HepG2 (cell line): ENCODE measurements around the gene ITPR1. TPM values are rescaled to one million over a fixed set of nuclear protein-coding genes. Genes with fewer than 3 reads are reported as not detected.

Experiments used
- ATAC-seq: fragments of 200-7000 bp; cut with Tn5 transposase; 3 replicates; pipeline ENCODE4 v1.9.1; 2020; ENCODE audit warnings: mild to moderate bottlenecking, moderate library complexity
- BruUV-seq: library from RNA; stranded (reverse); fragments of 400-500 nt; replicated peaks from 2 replicates; lab custom pipeline; 2021; lab: Mats Ljungman, UMichigan
- CTCF ChIA-PET: fragments of 300-600 bp; formaldehyde crosslinking; extraction: SDS; loops from one replicate; lab custom pipeline; 2021; ENCODE audit warnings: low total read pairs, inconsistent platforms, low intra/inter-chr PET ratio; lab: Yijun Ruan, JAX
- POLR2A ChIA-PET: fragments of 350-600 bp; sonication (Branson Sonifier 250); formaldehyde crosslinking; loops from one replicate; lab custom pipeline; 2020; ENCODE audit warnings: antibody characterized with exemption, inconsistent platforms; lab: Yijun Ruan, JAX
- DNase-seq: peaks from one replicate; pipeline ENCODE4 v3.0.0-alpha.2; 2015; ENCODE audit warnings: low spot score
- FAIRE-seq: peaks from 3 replicates; lab custom pipeline; 2011; peaks lifted over from hg19 to GRCh38; lab: Jason Lieb, UNC
- H2AFZ ChIP-seq: one replicate; pipeline ENCODE4 v1.6.1; 2011; ENCODE audit warnings: low read length, inconsistent platforms
- H3K27ac ChIP-seq: fragments of 300-600 bp; 3 replicates; pipeline ENCODE4 v1.8.0; 2011; ENCODE audit warnings: mixed run types, mild to moderate bottlenecking, mixed read lengths, low read length, inconsistent platforms; ENCODE audit not compliant: insufficient read depth; ENCODE audit errors: extremely low read length
- H3K27me3 ChIP-seq, 2 experiments: fragments of 200-600 bp in 1 of 2; 2 replicates in 1 of 2; 3 replicates in 1 of 2; pipeline versions ENCODE4 v1.6.0 to v1.8.0; 2011; ENCODE audit warnings: low read length in 2 of 2, mild to moderate bottlenecking in 2 of 2, moderate library complexity in 2 of 2, inconsistent platforms in 1 of 2; ENCODE audit not compliant: insufficient read depth in 2 of 2, control insufficient read depth in 1 of 2
- H3K36me3 ChIP-seq, 2 experiments: fragments of 200-600 bp in 1 of 2; replicated peaks in 1 of 2; 2 replicates in 1 of 2; 3 replicates in 1 of 2; pipeline versions ENCODE4 v1.5.1 to v1.8.0; 2011; ENCODE audit warnings: low read length in 2 of 2, inconsistent platforms in 1 of 2; ENCODE audit not compliant: insufficient read depth in 2 of 2, control insufficient read depth in 1 of 2
- H3K4me1 ChIP-seq: 2 replicates; pipeline ENCODE4 v1.5.1; 2012; ENCODE audit warnings: low read length, inconsistent platforms; ENCODE audit not compliant: insufficient read depth
- H3K4me2 ChIP-seq: 2 replicates; pipeline ENCODE4 v1.6.0; 2011; ENCODE audit warnings: low read depth, low read length, inconsistent platforms
- H3K4me3 ChIP-seq, 3 experiments: fragments of 200-600 bp in 1 of 3; sonication (generic), shearing (Covaris generic) in 1 of 3; replicated peaks in 1 of 3; 2 replicates each; pipeline ENCODE4 v1.5.1; 2011 to 2016; ENCODE audit warnings: low read length in 3 of 3, inconsistent platforms in 2 of 3, low read depth in 2 of 3, mild to moderate bottlenecking in 2 of 3, control low read depth in 1 of 3, mixed read lengths in 1 of 3; ENCODE audit not compliant: insufficient read depth in 1 of 3
- H3K79me2 ChIP-seq: one replicate; pipeline ENCODE4 v1.6.1; 2011; ENCODE audit warnings: low read length, inconsistent platforms; ENCODE audit not compliant: insufficient read depth
- H3K9ac ChIP-seq: 2 replicates; pipeline ENCODE4 v1.6.0; 2011; ENCODE audit warnings: mild to moderate bottlenecking, low read depth, low read length, inconsistent platforms; ENCODE audit not compliant: insufficient read depth
- H3K9me3 ChIP-seq: 2 replicates; pipeline ENCODE4 v1.5.1; 2012; ENCODE audit warnings: mild to moderate bottlenecking, low read length
- H4K20me1 ChIP-seq: 2 replicates; pipeline ENCODE4 v1.6.0; 2011; ENCODE audit warnings: inconsistent platforms, mild to moderate bottlenecking, low read length, moderate library complexity; ENCODE audit not compliant: insufficient read depth
- EP300 ChIP-seq, 3 experiments: sonication (generic) in 1 of 3; formaldehyde crosslinking in 1 of 3; IDR thresholded peaks; 2 replicates each; pipeline versions ENCODE4 v1.5.1 to v1.6.1; 2011 to 2020; ENCODE audit warnings: low read depth in 2 of 3, low read length in 2 of 3, borderline replicate concordance in 1 of 3, improper control_type of control experiment in 1 of 3, mild to moderate bottlenecking in 1 of 3, missing genetic modification reagents in 1 of 3, moderate library complexity in 1 of 3
- GZF1 ChIP-seq: sonication (generic); formaldehyde crosslinking; IDR thresholded peaks from 2 replicates; pipeline ENCODE4 v1.5.1; 2020; ENCODE audit warnings: mild to moderate bottlenecking, missing genetic modification reagents
- HNF4A ChIP-seq: sonication (generic); formaldehyde crosslinking; IDR thresholded peaks from 2 replicates; pipeline ENCODE4 v1.4.0; 2020; ENCODE audit warnings: missing genetic modification reagents
- HOXA3 ChIP-seq: sonication (generic); formaldehyde crosslinking; IDR thresholded peaks from 2 replicates; pipeline ENCODE4 v1.5.0; 2020; ENCODE audit warnings: missing genetic modification reagents
- KAT8 ChIP-seq: IDR thresholded peaks from 2 replicates; pipeline ENCODE4 v1.6.1; 2016; ENCODE audit warnings: missing genetic modification reagents, missing compliant biosample characterization
- MAFF ChIP-seq: IDR thresholded peaks from 2 replicates; pipeline ENCODE4 v1.6.1; 2011; ENCODE audit warnings: low read depth, low read length, improper control_type of control experiment
- POLR2A ChIP-seq, 2 experiments: IDR thresholded peaks; 2 replicates each; pipeline ENCODE4 v1.6.1; 2011; ENCODE audit warnings: low read depth in 2 of 2, low read length in 2 of 2, mild to moderate bottlenecking in 1 of 2, moderate library complexity in 1 of 2; ENCODE audit not compliant: insufficient read depth in 1 of 2
- RARA ChIP-seq: IDR thresholded peaks from 2 replicates; pipeline ENCODE4 v1.6.1; 2016; ENCODE audit warnings: missing genetic modification reagents, missing compliant biosample characterization
- RCOR2 ChIP-seq: IDR thresholded peaks from 2 replicates; pipeline ENCODE4 v1.6.1; 2016; ENCODE audit warnings: missing biosample characterization, missing genetic modification reagents
- SALL1 ChIP-seq: sonication (generic); formaldehyde crosslinking; IDR thresholded peaks from 2 replicates; pipeline ENCODE4 v1.8.0; 2022; ENCODE audit warnings: mild to moderate bottlenecking, missing genetic modification reagents
- SAP130 ChIP-seq: IDR thresholded peaks from 2 replicates; pipeline ENCODE4 v1.6.1; 2016; ENCODE audit warnings: low read depth
- SIN3B ChIP-seq: fragments of 150-350 bp; IDR thresholded peaks from 2 replicates; pipeline ENCODE4 v1.6.1; 2014; ENCODE audit warnings: low read length
- SOX13 ChIP-seq, 3 experiments: fragments of 450-650 bp in 1 of 3; sonication (generic) in 1 of 3; formaldehyde crosslinking in 1 of 3; IDR thresholded peaks in 2 of 3; conservative IDR thresholded peaks in 1 of 3; 2 replicates each; pipeline versions ENCODE4 v1.5.0 to v1.6.1; 2016 to 2020; ENCODE audit warnings: antibody characterized with exemption in 1 of 3, mild to moderate bottlenecking in 1 of 3, missing compliant biosample characterization in 1 of 3, missing genetic modification reagents in 1 of 3, moderate library complexity in 1 of 3
- SOX6 ChIP-seq, 2 experiments: fragments of 450-650 bp in 1 of 2; sonication (generic) in 1 of 2; formaldehyde crosslinking in 1 of 2; IDR thresholded peaks; 2 replicates each; pipeline versions ENCODE4 v1.4.0 to v1.6.1; 2017 to 2020; ENCODE audit warnings: antibody characterized with exemption in 1 of 2, mild to moderate bottlenecking in 1 of 2, missing genetic modification reagents in 1 of 2
- ZNF772 ChIP-seq: sonication (generic); formaldehyde crosslinking; IDR thresholded peaks from 2 replicates; pipeline ENCODE4 v1.5.0; 2020; ENCODE audit warnings: mild to moderate bottlenecking, missing genetic modification reagents
- WGBS: methylation state at CpG from one replicate; pipeline ENCODE4 v1.1.6; 2017; ENCODE audit warnings: low lambda C conversion rate; 5-methylcytosine and 5-hydroxymethylcytosine counted together
- in situ Hi-C: cut with HindIII; loops from 2 replicates; pipeline ENCODE4 v1.10.0; 2017; ENCODE audit warnings: low pct_unique_long_range_greater_than_20kb; ENCODE audit not compliant: extremely low pct_ligation_motif_present
- intact Hi-C: fragments of 100-400 bp; cut with micrococcal nuclease; formaldehyde crosslinking; loops from one replicate; pipeline ENCODE4 v1.10.0; 2022; ENCODE audit not compliant: unreplicated experiment
- polyA plus RNA-seq, 8 experiments: library from polyadenylated mRNA; depleted of rRNA in 3 of 8; stranded (reverse) in 7 of 8; unstranded in 1 of 8; fragments of >200 nt; fragmentation: Illumina TruSeq in 4 of 8; extraction: Trizol in 4 of 8; gene quantifications; 2 replicates each; pipeline versions ENCODE4 v1.2.1 to v1.2.3, GENCODE V29; 2011 to 2016; ENCODE audit warnings: low read depth in 4 of 8, missing spikeins in 1 of 8, mixed read lengths in 1 of 8; ENCODE audit not compliant: insufficient read depth in 1 of 8
- total RNA-seq, 5 experiments: library from RNA; depleted of rRNA; stranded (reverse); fragments of >200 nt; fragmentation: Illumina TruSeq; extraction: Trizol; gene quantifications; 2 replicates each; pipeline ENCODE4 v1.2.3, GENCODE V29; 2016; ENCODE audit warnings: low read depth in 1 of 5
- TF ChIP-seq, protein P1 (sequence below): sonication (generic); formaldehyde crosslinking; IDR thresholded peaks from 2 replicates; pipeline ENCODE4 v1.8.1; 2022; ENCODE audit warnings: mild to moderate bottlenecking, missing genetic modification reagents
- TF ChIP-seq, protein P2 (sequence below), 2 experiments: sonication (generic) in 1 of 2; formaldehyde crosslinking in 1 of 2; IDR thresholded peaks; 2 replicates each; pipeline versions ENCODE4 v1.4.0 to v1.6.1; 2016 to 2020; ENCODE audit warnings: borderline replicate concordance in 1 of 2, low read depth in 1 of 2, mild to moderate bottlenecking in 1 of 2, missing genetic modification reagents in 1 of 2

The ITPR1 gene
- total and polyA plus RNA-seq, 2 of the 13 experiments (the other 11 are each of a cell fraction or from before 2014, with no cell fraction given), result 10.0 to 11.4 TPM

DNA sequence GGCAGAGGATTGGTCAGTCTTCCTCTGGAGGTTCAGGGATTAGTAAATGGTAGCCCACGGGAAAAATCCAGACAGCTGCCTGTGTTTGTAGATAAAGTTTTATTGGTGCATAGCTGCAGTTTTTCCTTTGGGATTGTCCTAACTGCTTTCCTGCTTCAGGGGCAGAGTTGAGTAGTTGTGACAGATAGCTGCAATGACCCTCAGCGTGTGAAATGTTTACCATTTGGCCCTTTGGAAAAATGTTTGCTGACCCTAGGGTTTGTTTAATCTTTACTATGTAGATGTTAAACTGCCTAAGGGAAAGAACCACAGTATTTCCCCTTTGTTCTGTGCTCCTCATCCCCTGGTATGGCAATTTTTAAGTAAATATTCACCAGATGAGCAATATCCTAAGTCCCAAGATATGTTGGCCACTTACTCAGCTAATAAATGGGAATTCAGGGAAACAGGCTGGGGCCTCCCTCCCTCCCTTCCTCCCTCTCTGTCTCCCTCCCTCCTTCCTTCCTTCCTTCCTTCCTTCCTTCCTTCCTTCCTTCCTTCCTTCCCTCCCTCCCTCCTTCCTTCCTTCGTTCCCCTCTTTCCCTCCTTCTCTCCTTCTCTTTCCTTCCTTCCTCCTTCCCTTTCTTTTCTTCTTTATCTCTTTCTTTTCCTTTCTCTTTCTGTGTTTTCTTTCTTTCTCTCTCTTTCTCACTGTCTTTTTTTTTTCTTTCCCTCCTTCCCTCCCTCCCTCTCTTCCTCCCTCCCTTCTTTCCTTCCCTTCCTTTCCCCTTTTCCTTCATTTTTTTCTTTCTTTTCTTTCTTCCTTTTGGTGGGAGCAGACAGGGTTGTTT lies 251.5 kb downstream of the ITPR1 start:
- no TSS peak for BruUV-seq
- no peaks in the 10 kb centered on the region for H3K27me3 ChIP-seq
- ChIA-PET POLR2A (interaction anchor here (1.3 to 1.6 kb wide), 2 partner anchors 8 to 232 kb away, joined by 4 to 7 read pairs; no protein-coding TSS in a partner anchor), CTCF (no interaction called here)
- peak; percentile 89 for DNase-seq
- peak; percentile 94 for ATAC-seq
- no peaks in the 10 kb centered on the region for H3K9me3 ChIP-seq
- in situ Hi-C loops (no loop called here), intact Hi-C loops (loop anchor here (2.0 to 10.0 kb wide), 2 partner anchors 232 to 1570 kb away; partner anchors contain the start of gene CRBN)
- H3K36me3 ChIP-seq, result no peaks in the 10 kb centered on the region
- peak; percentile 94 for FAIRE-seq
- no peak overlapping the region for H3K9ac ChIP-seq
- peak overlapping the region; percentile 56 for H3K4me2 ChIP-seq
- H4K20me1 ChIP-seq, result no peaks in the 10 kb centered on the region
- no peak overlapping the region; a peak in 1 of 6 replicates for H3K4me3 ChIP-seq
- H2AFZ ChIP-seq, result no peak overlapping the region
- H3K4me1 ChIP-seq, result peaks cover 82% of the 10 kb centered on the region
- peak overlapping the region; percentile 63 for H3K27ac ChIP-seq
- H3K79me2 ChIP-seq, result no peaks in the 10 kb centered on the region
- 7% methylated on average over 3 of the region's 3 CpGs for WGBS
- TF ChIP-seq SOX13 (IDR thresholded peaks at IDR 0.05), result no peak
- TF ChIP-seq SOX13 (CRISPR knock-in tag; conservative IDR thresholded peaks at IDR 0.05 in 1 of 2, IDR thresholded peaks at IDR 0.05 in 1 of 2), result peak in 1 of 2 experiments; percentile 90; a peak in 2 of 4 replicates
- no peak for TF ChIP-seq GZF1 (CRISPR knock-in tag)
- peak; percentile 33; the same call in 1 of the 2 replicates for TF ChIP-seq HNF4A (CRISPR knock-in tag)
- TF ChIP-seq ZNF772 (CRISPR knock-in tag), result peak; percentile 65; the same call in 1 of the 2 replicates
- TF ChIP-seq POLR2A (IDR thresholded peaks at IDR 0.05; ENCODE audit: insufficient read depth in 1 of 2, low read depth in 2 of 2, low read length in 2 of 2), result no peak
- TF ChIP-seq EP300 (IDR thresholded peaks at IDR 0.05; ENCODE audit: low read depth in 2 of 2, low read length in 2 of 2), result peak in 1 of 2 experiments; percentile 77; a peak in 2 of 4 replicates
- TF ChIP-seq EP300 (CRISPR knock-in tag; IDR thresholded peaks at IDR 0.05; ENCODE audit: borderline replicate concordance), result no peak; the same call in 1 of the 2 replicates
- TF ChIP-seq HOXA3 (CRISPR knock-in tag), result peak; percentile 38; the same call in 1 of the 2 replicates
- TF ChIP-seq, protein P1, sequence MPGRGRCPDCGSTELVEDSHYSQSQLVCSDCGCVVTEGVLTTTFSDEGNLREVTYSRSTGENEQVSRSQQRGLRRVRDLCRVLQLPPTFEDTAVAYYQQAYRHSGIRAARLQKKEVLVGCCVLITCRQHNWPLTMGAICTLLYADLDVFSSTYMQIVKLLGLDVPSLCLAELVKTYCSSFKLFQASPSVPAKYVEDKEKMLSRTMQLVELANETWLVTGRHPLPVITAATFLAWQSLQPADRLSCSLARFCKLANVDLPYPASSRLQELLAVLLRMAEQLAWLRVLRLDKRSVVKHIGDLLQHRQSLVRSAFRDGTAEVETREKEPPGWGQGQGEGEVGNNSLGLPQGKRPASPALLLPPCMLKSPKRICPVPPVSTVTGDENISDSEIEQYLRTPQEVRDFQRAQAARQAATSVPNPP (CRISPR knock-in tag), result 0 out of 2 replicates have a peak, but pooled peaks have one; percentile 48
- no peak for TF ChIP-seq SOX6 (IDR thresholded peaks at IDR 0.05)
- peak; percentile 95 for TF ChIP-seq SOX6 (CRISPR knock-in tag; IDR thresholded peaks at IDR 0.05)
- peak; percentile 51; the same call in 1 of the 2 replicates for TF ChIP-seq SAP130
- no peak for TF ChIP-seq SIN3B
- peak; percentile 70; the same call in 1 of the 2 replicates for TF ChIP-seq KAT8 (CRISPR knock-in tag)
- TF ChIP-seq RCOR2 (CRISPR knock-in tag), result peak; percentile 77
- TF ChIP-seq RARA (CRISPR knock-in tag), result peak; percentile 84
- TF ChIP-seq MAFF, result peak; percentile 47; the same call in 1 of the 2 replicates
- TF ChIP-seq SALL1 (CRISPR knock-in tag), result peak; percentile 68; the same call in 1 of the 2 replicates
- TF ChIP-seq, protein P2, sequence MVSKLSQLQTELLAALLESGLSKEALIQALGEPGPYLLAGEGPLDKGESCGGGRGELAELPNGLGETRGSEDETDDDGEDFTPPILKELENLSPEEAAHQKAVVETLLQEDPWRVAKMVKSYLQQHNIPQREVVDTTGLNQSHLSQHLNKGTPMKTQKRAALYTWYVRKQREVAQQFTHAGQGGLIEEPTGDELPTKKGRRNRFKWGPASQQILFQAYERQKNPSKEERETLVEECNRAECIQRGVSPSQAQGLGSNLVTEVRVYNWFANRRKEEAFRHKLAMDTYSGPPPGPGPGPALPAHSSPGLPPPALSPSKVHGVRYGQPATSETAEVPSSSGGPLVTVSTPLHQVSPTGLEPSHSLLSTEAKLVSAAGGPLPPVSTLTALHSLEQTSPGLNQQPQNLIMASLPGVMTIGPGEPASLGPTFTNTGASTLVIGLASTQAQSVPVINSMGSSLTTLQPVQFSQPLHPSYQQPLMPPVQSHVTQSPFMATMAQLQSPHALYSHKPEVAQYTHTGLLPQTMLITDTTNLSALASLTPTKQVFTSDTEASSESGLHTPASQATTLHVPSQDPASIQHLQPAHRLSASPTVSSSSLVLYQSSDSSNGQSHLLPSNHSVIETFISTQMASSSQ (IDR thresholded peaks at IDR 0.05; ENCODE audit: low read depth), result peak; percentile 62
- TF ChIP-seq, protein P2 (CRISPR knock-in tag; IDR thresholded peaks at IDR 0.05; ENCODE audit: borderline replicate concordance), result peak; percentile 29; the same call in 1 of the 2 replicates
